GM23338 (cell line): Measurements from ENCODE around the gene C1orf185. TPM values are rescaled to one million over a fixed set of nuclear protein-coding genes. Genes with fewer than 3 reads are reported as not detected.
"Not testable (repeated sequence)": the region's sequence is repeated elsewhere in the genome, so short reads cannot be mapped to it uniquely, and the experiment has no call there.

Experiments used
- ATAC-seq: fragments of 200-7000 bp; cut with Tn5 transposase; 3 replicates; pipeline ENCODE4 v1.9.1; 2020
- DNase-seq: peaks from one replicate; pipeline ENCODE4 v3.0.0-alpha.2; 2015; ENCODE audit warnings: low spot score
- H2AFZ ChIP-seq: fragments of 200-600 bp; sonication (generic); 2 replicates; pipeline ENCODE4 v1.8.0; 2016; ENCODE audit warnings: antibody characterized with exemption, mild to moderate bottlenecking, moderate library complexity
- H3F3A ChIP-seq: fragments of 200-600 bp; sonication (generic); replicated peaks from 2 replicates; pipeline ENCODE4 v1.8.0; 2017; ENCODE audit warnings: antibody characterized with exemption, mixed run types, low read depth
- H3K27ac ChIP-seq: fragments of 200-600 bp; sonication (generic); 2 replicates; pipeline ENCODE4 v1.6.1; 2016; ENCODE audit warnings: low read depth
- H3K27me3 ChIP-seq: fragments of 200-600 bp; sonication (generic); 2 replicates; pipeline ENCODE4 v1.8.0; 2016; ENCODE audit warnings: mild to moderate bottlenecking, mixed run types, moderate library complexity; ENCODE audit not compliant: insufficient read depth
- H3K36me3 ChIP-seq: fragments of 200-600 bp; sonication (generic); 2 replicates; pipeline ENCODE4 v1.8.0; 2016; ENCODE audit warnings: mild to moderate bottlenecking; ENCODE audit not compliant: insufficient read depth
- H3K4me1 ChIP-seq: fragments of 200-600 bp; sonication (generic); 2 replicates; pipeline ENCODE4 v1.8.0; 2016; ENCODE audit warnings: mild to moderate bottlenecking, moderate library complexity; ENCODE audit not compliant: insufficient read depth
- H3K4me2 ChIP-seq: fragments of 200-600 bp; sonication (generic); 2 replicates; pipeline ENCODE4 v1.7.1; 2017; ENCODE audit warnings: mixed run types
- H3K4me3 ChIP-seq: fragments of 200-600 bp; sonication (generic); 2 replicates; pipeline ENCODE4 v1.6.1; 2016; ENCODE audit warnings: mixed run types
- H3K79me2 ChIP-seq: fragments of 200-600 bp; sonication (generic); replicated peaks from 2 replicates; pipeline ENCODE4 v1.8.0; 2017; ENCODE audit warnings: mild to moderate bottlenecking; ENCODE audit not compliant: insufficient read depth
- H3K9me2 ChIP-seq: fragments of 200-600 bp; sonication (generic); 2 replicates; pipeline ENCODE4 v1.8.0; 2017; ENCODE audit not compliant: insufficient read depth
- H4K20me1 ChIP-seq: fragments of 200-600 bp; sonication (generic); replicated peaks from 2 replicates; pipeline ENCODE4 v1.8.0; 2017; ENCODE audit warnings: mild to moderate bottlenecking; ENCODE audit not compliant: insufficient read depth
- H3K27ac Mint-ChIP-seq: 2 replicates; pipeline ENCODE4 v1.8.0; 2020; ENCODE audit warnings: inconsistent platforms, mild to moderate bottlenecking, moderate library complexity, mixed read lengths
- H3K27me3 Mint-ChIP-seq: 3 replicates; pipeline ENCODE4 v1.8.0; 2022; ENCODE audit warnings: low read depth, mild to moderate bottlenecking, moderate library complexity, mixed read lengths, inconsistent platforms; ENCODE audit not compliant: insufficient read depth, poor library complexity
- H3K36me3 Mint-ChIP-seq: 3 replicates; pipeline ENCODE4 v1.8.0; 2021; ENCODE audit warnings: low read depth, mild to moderate bottlenecking, inconsistent platforms, moderate library complexity, mixed read lengths
- H3K4me1 Mint-ChIP-seq: 3 replicates; pipeline ENCODE4 v1.8.0; 2020; ENCODE audit warnings: mild to moderate bottlenecking, inconsistent platforms, mixed read lengths
- H3K4me3 Mint-ChIP-seq: 3 replicates; pipeline ENCODE4 v1.8.0; 2021; ENCODE audit warnings: moderate library complexity, mild to moderate bottlenecking, inconsistent platforms, mixed read lengths
- H3K9me3 Mint-ChIP-seq: 3 replicates; pipeline ENCODE4 v1.8.0; 2020; ENCODE audit warnings: moderate library complexity, mild to moderate bottlenecking, inconsistent platforms, mixed read lengths
- CREB1 ChIP-seq: fragments of 250-450 bp; sonication (Bioruptor Pico); IDR thresholded peaks from 2 replicates; pipeline ENCODE4 v1.5.0; 2020; ENCODE audit warnings: low read depth, mild to moderate bottlenecking, moderate library complexity
- EZH2phosphoT487 ChIP-seq: fragments of 200-600 bp; sonication (generic); IDR thresholded peaks from one replicate; pipeline ENCODE4 v1.8.1; 2018; ENCODE audit warnings: antibody characterized with exemption; ENCODE audit not compliant: unreplicated experiment
- NANOG ChIP-seq: IDR thresholded peaks from 2 replicates; pipeline ENCODE4 v1.6.1; 2016; ENCODE audit warnings: antibody characterized with exemption, borderline replicate concordance
- polyA plus RNA-seq: library from polyadenylated mRNA; unstranded; fragments of >200 nt; fragmentation: Nextera tagmentation; extraction: Ambion mirVana; gene quantifications from 2 replicates; pipeline ENCODE4 v1.2.1, GENCODE V29; 2016
- total RNA-seq: library from RNA; depleted of rRNA; stranded (reverse); fragments of >200 nt; shearing (Covaris generic); gene quantifications from 2 replicates; pipeline ENCODE4 v1.2.3, GENCODE V29; 2014
- TF ChIP-seq, protein P1 (sequence below): fragments of 250-450 bp; sonication (Bioruptor Pico); IDR thresholded peaks from 2 replicates; pipeline ENCODE4 v1.5.0; 2020; ENCODE audit warnings: mild to moderate bottlenecking, moderate library complexity

C1orf185 gene
- total and polyA plus RNA-seq, 2 experiments from 2014 or later: not detected

GRCh38 chr1:51120629-51121028, 18.6 kb downstream of the C1orf185 start:
- H3K4me3 Mint-ChIP-seq: no peak overlapping the region
- H3K4me1 ChIP-seq: no peaks in the 10 kb centered on the region
- H3K27me3 ChIP-seq: no peaks in the 10 kb centered on the region
- no peaks in the 10 kb centered on the region for H3K36me3 ChIP-seq
- no peaks in the 10 kb centered on the region for H3K4me1 Mint-ChIP-seq
- H2AFZ ChIP-seq: no peak overlapping the region
- no peak overlapping the region for H3K4me2 ChIP-seq
- H3K27ac Mint-ChIP-seq: no peak overlapping the region
- H3K9me3 Mint-ChIP-seq: no peaks in the 10 kb centered on the region
- H3K9me2 ChIP-seq: 0 out of 2 replicates have a peak, but pooled peaks cover 2% of the 10 kb centered on the region
- no peaks in the 10 kb centered on the region for H4K20me1 ChIP-seq
- H3F3A ChIP-seq: no peaks in the 10 kb centered on the region
- ATAC-seq: no peak
- no peaks in the 10 kb centered on the region for H3K27me3 Mint-ChIP-seq
- no peak overlapping the region for H3K4me3 ChIP-seq
- no peak for DNase-seq
- H3K79me2 ChIP-seq: no peaks in the 10 kb centered on the region
- H3K36me3 Mint-ChIP-seq: no peaks in the 10 kb centered on the region
- H3K27ac ChIP-seq: no peak overlapping the region
- TF ChIP-seq NANOG (no peak), CREB1 (CRISPR knock-in tag) (no peak), EZH2phosphoT487 (no peak)
- TF ChIP-seq, protein P1, sequence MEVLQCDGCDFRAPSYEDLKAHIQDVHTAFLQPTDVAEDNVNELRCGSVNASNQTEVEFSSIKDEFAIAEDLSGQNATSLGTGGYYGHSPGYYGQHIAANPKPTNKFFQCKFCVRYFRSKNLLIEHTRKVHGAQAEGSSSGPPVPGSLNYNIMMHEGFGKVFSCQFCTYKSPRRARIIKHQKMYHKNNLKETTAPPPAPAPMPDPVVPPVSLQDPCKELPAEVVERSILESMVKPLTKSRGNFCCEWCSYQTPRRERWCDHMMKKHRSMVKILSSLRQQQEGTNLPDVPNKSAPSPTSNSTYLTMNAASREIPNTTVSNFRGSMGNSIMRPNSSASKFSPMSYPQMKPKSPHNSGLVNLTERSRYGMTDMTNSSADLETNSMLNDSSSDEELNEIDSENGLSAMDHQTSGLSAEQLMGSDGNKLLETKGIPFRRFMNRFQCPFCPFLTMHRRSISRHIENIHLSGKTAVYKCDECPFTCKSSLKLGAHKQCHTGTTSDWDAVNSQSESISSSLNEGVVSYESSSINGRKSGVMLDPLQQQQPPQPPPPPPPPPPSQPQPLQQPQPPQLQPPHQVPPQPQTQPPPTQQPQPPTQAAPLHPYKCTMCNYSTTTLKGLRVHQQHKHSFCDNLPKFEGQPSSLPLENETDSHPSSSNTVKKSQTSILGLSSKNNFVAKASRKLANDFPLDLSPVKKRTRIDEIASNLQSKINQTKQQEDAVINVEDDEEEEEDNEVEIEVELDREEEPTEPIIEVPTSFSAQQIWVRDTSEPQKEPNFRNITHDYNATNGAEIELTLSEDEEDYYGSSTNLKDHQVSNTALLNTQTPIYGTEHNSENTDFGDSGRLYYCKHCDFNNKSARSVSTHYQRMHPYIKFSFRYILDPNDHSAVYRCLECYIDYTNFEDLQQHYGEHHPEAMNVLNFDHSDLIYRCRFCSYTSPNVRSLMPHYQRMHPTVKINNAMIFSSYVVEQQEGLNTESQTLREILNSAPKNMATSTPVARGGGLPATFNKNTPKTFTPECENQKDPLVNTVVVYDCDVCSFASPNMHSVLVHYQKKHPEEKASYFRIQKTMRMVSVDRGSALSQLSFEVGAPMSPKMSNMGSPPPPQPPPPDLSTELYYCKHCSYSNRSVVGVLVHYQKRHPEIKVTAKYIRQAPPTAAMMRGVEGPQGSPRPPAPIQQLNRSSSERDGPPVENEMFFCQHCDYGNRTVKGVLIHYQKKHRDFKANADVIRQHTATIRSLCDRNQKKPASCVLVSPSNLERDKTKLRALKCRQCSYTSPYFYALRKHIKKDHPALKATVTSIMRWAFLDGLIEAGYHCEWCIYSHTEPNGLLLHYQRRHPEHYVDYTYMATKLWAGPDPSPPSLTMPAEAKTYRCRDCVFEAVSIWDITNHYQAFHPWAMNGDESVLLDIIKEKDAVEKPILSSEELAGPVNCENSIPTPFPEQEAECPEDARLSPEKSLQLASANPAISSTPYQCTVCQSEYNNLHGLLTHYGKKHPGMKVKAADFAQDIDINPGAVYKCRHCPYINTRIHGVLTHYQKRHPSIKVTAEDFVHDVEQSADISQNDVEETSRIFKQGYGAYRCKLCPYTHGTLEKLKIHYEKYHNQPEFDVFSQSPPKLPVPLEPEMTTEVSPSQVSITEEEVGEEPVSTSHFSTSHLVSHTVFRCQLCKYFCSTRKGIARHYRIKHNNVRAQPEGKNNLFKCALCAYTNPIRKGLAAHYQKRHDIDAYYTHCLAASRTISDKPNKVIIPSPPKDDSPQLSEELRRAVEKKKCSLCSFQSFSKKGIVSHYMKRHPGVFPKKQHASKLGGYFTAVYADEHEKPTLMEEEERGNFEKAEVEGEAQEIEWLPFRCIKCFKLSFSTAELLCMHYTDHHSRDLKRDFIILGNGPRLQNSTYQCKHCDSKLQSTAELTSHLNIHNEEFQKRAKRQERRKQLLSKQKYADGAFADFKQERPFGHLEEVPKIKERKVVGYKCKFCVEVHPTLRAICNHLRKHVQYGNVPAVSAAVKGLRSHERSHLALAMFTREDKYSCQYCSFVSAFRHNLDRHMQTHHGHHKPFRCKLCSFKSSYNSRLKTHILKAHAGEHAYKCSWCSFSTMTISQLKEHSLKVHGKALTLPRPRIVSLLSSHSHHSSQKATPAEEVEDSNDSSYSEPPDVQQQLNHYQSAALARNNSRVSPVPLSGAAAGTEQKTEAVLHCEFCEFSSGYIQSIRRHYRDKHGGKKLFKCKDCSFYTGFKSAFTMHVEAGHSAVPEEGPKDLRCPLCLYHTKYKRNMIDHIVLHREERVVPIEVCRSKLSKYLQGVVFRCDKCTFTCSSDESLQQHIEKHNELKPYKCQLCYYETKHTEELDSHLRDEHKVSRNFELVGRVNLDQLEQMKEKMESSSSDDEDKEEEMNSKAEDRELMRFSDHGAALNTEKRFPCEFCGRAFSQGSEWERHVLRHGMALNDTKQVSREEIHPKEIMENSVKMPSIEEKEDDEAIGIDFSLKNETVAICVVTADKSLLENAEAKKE: no peak

DNA sequence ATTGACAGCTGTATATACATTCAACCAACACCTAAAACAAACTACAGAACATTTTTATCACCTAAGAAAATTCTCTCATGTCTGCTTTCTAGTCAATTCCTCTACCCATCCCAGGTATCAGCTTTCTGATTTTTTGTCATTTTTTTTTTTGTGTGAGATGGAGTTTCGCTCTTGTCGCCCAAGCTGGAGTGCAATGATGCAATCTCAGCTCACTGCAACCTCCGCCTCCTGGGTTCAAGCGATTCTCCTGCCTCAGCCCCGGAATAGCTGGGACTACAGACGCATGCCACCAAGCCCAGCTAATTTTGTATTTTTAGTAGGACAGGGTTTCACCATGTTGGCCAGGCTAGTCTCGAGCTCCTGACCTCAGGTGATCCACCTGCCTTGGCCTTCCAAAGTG, 25.1 kb downstream of the C1orf185 start:
- not testable (repeated sequence) for H3K36me3 ChIP-seq, H3K4me3 Mint-ChIP-seq, H3K79me2 ChIP-seq, H3K9me3 Mint-ChIP-seq, H3K27ac ChIP-seq, H3K4me2 ChIP-seq, ATAC-seq, DNase-seq, H3K36me3 Mint-ChIP-seq, H3F3A ChIP-seq, H3K27me3 Mint-ChIP-seq, H3K4me3 ChIP-seq, H4K20me1 ChIP-seq, H3K9me2 ChIP-seq, H3K4me1 ChIP-seq, H3K27me3 ChIP-seq, H3K4me1 Mint-ChIP-seq
- 0 out of 2 replicates have a peak overlapping the region, but pooled peaks have one; percentile 29 for H2AFZ ChIP-seq
- H3K27ac Mint-ChIP-seq: peak overlapping the region; percentile 80; the same call in 1 of the 2 replicates
